Adrenal gland (tissue), 5 donors: ENCODE measurements around the gene ATRIP.

Experiments used
- CTCF ChIP-seq, 6 experiments: fragments of 450-650 bp in 4 of 6; fragments of 200-600 bp in 2 of 6; sonication (generic) in 1 of 6; IDR thresholded peaks; 1 replicate in 5 of 6; 2 replicates in 1 of 6; pipeline versions ENCODE4 v1.5.1 to v1.8.0; 2016 to 2021; ENCODE audit warnings: antibody characterized with exemption in 6 of 6, mild to moderate bottlenecking in 2 of 6, moderate library complexity in 1 of 6
- POLR2A ChIP-seq, 2 donors: fragments of 450-650 bp; IDR thresholded peaks; one replicate each; pipeline ENCODE4 v1.6.1; 2017; ENCODE audit warnings: antibody characterized with exemption in 2 of 2, mild to moderate bottlenecking in 2 of 2, moderate library complexity in 1 of 2
- donor health status: DM: no; HTN: no; CAD: no.

GRCh38 chr3:48406443-48407431, 39.8 kb upstream of the ATRIP start:
- TF ChIP-seq CTCF (IDR thresholded peaks at IDR 0.05), result no peak
- no peak for TF ChIP-seq POLR2A (IDR thresholded peaks at IDR 0.05)
